LNCaP clone FGC (cell line): ENCODE results near the gene DNAH6.

Experiments used
- DNase-seq: peaks from one replicate; pipeline ENCODE4 v3.0.0-alpha.2; 2011; ENCODE audit warnings: low read depth
- H3K4me3 ChIP-seq: 2 replicates; pipeline ENCODE4 v1.5.1; 2011; ENCODE audit warnings: mild to moderate bottlenecking, low read depth, low read length, control low read depth
- CTCF ChIP-seq: IDR thresholded peaks from 2 replicates; pipeline ENCODE4 v1.5.1; 2012; ENCODE audit warnings: mild to moderate bottlenecking; ENCODE audit not compliant: control insufficient read depth, insufficient read depth; ENCODE audit errors: extremely low read depth

The DNAH6 gene

GRCh38 chr2:84643991-84644390 lies 127.7 kb downstream of the DNAH6 start:
- no peak overlapping the region for H3K4me3 ChIP-seq
- DNase-seq: no peak
- no peak for TF ChIP-seq CTCF

- no peak overlapping the region for H3K4me3 ChIP-seq
- no peak for TF ChIP-seq CTCF
- no peak for DNase-seq
Measured at GRCh38 chr2:84646514-84646913, 130.2 kb downstream of the DNAH6 start.

GRCh38 chr2:84647267-84647666 lies 131.0 kb downstream of the DNAH6 start:
- H3K4me3 ChIP-seq: no peak overlapping the region
- no peak for TF ChIP-seq CTCF
- DNase-seq: no peak

- DNase-seq: no peak
- no peak for TF ChIP-seq CTCF
- no peak overlapping the region for H3K4me3 ChIP-seq
Measured at GRCh38 chr2:84649058-84649457, 132.8 kb downstream of the DNAH6 start.

GRCh38 chr2:84649487-84650142 lies 133.3 kb downstream of the DNAH6 start:
- no peak for TF ChIP-seq CTCF
- no peak for DNase-seq
- no peak overlapping the region for H3K4me3 ChIP-seq

GRCh38 chr2:84652431-84652830 lies 136.1 kb downstream of the DNAH6 start:
- DNase-seq: no peak
- no peak for TF ChIP-seq CTCF
- no peak overlapping the region for H3K4me3 ChIP-seq

GRCh38 chr2:84653302-84653701 lies 137.0 kb downstream of the DNAH6 start:
- no peak overlapping the region for H3K4me3 ChIP-seq
- no peak for DNase-seq
- 0 out of 2 replicates have a peak, but pooled peaks have one; percentile 11 for TF ChIP-seq CTCF
